Glomerular visceral epithelial cell (primary cell): ENCODE data around the gene SDS.

Experiments used
- DNase-seq: peaks from one replicate; pipeline ENCODE4 v3.0.0-alpha.2; 2016; ENCODE audit errors: extremely low spot score

Gene SDS, protein sequence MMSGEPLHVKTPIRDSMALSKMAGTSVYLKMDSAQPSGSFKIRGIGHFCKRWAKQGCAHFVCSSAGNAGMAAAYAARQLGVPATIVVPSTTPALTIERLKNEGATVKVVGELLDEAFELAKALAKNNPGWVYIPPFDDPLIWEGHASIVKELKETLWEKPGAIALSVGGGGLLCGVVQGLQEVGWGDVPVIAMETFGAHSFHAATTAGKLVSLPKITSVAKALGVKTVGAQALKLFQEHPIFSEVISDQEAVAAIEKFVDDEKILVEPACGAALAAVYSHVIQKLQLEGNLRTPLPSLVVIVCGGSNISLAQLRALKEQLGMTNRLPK

DNA sequence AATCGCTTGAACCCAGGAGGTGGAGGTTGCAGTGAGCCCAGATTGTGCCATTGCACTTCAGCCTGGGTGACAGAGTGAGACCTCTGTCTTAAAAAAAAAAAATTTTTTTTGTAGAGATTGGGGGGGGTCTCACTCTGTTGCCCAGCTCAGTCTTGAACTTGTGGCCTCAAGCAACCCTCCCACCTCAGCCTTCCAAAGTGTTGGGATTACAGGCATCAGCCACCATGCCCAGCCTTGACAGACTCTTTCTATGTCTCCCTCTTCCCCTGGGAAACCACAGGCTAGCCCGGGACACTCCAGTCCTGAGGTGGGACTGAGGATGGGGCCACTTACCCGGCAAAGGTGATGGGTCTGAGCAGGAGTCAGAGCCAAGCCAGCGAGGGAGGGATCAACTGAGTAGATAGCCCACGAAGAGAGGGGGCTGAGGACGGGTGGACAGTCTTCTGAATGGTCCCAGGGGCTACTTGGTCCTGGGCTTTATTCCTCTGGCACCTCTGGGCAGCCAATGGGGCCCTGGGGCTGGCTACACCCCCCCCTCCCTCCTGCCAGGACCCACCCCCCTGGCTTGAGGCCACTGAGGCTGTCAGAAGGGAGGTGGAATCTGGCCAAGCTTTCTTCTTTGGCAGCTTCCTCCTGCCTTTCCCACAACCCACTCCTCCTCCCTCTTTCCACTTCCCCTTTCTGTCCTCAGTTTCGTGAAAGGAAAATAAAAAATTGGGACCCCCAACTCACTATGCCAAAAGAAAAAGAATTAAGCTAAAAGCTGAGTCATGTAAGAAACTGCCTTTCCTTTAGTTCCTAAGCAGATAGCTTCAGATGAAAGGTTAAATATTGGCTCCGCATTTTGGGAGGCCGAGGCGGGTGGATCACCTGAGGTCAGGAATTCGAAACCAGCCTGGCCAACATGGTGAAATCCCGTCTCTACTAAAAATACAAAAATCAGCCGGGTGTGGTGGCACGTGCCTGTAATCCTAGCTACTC, at the start of gene SDS:
Gene SDS (minus strand): TSS at position 453 of the 981 bp plus-strand sequence. CDS start 4,179 bp downstream, outside the sequence.
- no peak for DNase-seq

DNA sequence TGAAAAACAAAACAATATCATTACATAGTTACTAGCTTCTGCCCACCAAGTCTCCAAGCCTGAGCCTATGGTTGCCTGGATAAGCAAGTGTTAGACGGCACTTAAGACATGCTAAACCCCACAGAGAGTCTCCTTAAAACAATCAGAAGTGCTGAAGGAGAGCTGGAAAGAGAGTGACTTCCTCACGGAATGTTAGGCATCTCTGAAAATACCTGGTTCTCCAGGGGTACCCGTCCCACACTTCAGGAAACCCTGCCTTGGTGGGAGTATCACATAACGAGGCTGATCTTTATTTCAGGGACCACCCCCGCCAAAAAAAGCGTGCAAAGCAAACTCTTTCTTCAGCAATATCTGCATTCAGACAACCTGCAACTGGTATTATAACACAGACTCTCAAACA, 49.6 kb upstream of the SDS start:
- DNase-seq, result no peak

DNA sequence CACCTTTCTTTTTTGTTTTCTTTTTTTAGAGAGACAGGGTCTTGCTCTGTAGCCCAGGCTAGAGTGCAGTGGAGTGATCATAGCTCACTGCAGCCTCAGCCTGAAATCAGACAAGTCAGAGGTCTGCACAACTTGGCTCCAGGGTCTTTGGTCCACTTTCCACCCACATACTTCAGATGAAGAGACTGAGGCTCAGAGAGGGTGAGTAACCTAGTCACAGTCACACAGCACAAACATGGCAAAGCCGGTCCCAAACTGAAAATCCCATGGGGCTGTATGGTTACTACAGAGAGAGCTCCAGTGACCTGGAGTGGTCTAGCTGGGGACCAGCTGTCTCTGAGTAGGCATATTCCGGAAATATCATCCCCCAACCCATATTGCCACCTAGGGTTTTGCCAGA, 48.8 kb upstream of the SDS start:
- DNase-seq, result no peak

DNA sequence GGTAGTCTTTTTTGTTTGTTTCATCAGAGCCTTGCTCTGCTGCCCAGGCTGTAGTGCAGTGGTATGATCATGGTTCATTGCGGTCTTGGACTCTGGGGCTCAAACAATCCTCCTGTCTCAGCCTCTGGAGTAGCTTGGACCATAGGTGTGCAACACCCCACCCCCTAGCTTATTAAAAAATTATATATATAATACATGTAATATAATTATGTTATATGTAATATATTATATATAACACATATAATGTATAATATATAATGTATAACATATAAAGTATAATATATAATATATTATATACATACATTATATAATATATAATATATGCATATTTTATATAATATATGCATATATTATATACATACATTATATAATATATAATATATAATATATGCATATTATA, 46.2 kb upstream of the SDS start:
- no peak for DNase-seq

DNA sequence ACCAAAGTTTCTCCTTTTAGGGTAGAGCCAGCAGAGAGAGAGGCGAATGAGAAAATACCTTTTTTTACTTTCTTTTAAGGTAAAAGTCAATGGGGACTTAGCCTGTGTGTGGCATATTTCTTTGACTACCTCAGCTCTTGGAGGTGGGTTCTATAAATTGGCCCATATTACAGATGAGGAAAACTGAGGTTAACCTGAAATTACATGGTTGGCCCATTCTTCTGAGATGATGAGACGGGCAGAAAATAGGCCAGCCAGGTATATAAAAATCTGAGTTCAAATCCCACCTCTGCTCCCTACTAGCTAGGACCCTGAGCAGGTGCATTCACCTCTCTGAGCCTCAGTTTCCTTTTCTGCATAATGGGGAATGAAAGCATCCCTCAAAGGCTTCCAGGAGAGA, 45.6 kb upstream of the SDS start:
- no peak for DNase-seq

DNA sequence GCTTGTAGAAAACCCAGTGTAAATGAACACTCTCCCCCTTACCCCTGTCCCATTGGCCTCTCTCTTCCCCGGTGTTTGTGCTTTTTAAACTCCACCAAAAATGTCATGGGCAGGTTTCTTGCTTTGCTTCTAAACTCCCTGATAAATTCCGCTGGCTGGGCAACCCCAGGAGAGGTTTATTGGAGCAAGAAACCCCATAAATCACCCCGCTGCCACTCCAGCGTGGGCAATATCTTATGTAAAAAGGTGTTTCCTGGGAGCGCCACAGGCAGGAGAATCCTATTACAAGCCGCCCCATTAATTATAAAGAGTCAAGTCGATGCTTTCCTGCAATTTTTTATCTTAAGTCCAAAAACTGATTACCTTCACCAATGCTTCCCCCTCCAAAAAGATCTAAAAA, 45.2 kb upstream of the SDS start:
- DNase-seq, result no peak

DNA sequence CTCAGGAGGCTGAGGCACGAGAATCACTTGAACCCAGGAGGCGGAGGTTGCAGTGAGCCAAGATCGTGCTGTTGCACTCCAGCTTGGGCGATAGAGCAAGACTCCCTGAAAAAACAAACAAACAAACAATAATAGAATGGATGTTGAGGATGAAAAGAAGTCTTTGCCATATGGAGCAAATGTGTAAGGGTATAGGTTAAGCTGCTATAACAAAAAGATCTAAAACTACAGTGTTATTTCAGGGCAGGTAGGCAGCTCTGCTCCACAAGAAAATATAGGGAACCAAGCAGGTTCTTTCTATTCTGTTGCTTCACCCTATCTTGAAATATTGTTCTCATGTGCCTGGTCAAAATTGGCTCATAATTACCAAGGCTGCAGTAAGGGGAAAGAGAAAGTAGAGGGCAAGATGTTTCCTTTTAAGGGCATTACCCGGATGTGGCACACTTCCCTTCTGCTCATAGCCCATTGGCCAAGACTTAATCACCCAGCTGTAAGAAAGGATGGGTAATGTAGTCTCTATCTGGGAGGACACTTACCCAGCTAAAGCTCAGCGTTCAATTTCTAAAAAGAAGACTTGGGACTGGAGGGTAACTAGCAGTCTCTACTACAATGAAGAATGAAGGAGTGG, 42.0 kb upstream of the SDS start:
- no peak for DNase-seq

DNA sequence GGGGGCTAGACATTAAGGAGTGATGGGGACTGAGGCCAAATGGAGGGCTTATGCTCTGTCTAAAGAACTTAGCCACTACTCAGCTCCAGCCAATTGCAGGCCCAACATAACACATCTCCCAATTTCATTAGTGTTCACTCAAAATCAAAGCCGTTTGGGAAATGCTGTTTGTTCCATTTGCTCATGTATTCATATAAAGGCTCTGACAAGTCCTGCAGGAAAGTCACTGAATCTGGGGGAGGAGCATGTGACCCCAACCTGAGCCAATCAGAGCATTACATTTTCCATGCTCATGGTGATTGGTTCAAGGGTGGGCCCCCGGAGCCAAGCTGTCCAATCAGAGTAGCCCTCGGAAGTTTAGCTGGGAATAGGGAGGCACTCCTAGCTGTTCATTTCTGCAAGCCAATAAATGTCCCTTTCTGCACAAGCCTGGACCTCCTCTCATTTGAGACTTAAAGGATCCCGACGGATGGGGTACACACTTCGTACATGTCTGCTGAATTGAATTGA, 39.4 kb upstream of the SDS start:
- no peak for DNase-seq

DNA sequence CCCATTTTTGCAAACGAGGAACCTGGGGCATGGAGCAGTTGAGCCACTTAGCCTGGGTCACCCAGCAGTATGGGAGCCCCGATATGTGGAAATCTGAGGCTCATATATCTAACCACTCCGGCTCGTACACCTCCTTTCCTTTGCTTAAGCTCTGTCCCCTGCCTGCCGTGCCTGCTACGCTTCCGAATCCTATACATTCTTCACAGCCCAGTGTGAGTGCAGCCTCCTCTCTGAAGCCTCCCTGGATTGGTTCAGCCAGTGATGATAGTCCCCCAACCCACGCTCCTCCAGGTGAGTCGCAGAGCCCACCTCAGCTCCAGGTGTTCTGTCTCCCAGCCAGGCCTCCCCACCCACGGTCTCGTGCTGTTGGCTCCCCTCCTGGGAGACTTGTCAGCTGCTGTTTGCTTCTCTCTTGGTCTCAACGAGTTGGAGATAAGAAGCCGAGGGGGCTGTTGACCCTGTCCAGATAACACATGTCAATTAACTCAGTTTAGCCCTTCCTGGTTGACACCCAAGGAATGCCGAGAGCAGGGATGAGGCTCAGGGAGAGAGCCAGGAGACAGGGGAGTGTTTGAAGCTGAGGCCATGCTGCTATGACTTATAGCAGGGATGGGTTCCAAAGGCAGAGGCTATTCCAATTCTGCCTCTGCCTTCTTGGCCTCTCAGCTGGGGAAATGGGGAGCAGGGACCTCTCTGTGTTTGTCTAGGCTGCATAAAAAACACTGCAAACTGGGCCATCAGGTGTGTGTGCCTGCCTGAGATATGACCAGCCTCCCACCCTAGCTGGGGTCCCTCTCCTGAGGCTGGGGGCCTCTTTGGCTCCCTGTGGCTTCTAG, 37.5 kb upstream of the SDS start:
- no peak for DNase-seq

DNA sequence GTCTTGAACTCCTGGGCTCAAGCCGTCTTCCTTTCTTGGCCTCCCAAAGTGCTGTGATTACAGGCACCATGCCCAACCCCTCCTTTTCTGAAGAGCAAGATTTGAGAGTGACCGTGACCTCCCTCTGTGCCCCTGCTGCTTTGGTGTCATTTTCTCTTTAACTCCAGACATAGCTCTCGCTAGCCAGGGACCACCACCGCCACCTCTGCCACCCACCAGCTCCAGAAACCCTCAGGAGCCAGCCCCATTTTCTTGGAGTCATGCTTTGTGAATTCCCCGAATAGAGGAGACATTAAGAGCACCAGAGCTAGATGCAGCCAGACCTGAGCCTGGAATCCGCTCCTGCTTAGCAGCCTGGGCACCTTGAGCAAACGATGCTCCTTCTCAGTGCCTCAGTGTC, 36.6 kb upstream of the SDS start:
- no peak for DNase-seq

DNA sequence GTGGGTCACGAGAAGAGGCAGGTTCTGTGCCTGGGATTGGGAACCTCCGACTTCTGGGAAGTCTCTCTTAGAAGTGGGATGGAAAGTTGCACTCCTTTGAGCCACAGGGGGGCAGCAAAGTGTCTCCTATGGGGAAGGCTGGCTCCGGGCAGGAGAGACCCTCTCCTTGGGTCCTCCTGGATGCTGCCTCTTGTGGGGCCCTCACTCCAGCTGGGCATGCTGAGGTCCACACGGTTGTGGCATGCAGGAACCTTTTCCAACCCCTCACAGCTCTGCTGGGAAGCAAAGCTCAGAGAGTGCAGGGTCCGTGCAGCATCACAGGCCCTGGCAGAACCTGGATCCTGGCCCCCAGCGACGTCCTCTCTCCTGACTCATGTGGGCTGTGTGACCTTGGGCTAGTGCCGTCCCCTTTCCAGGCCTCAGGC, 35.9 kb upstream of the SDS start:
- DNase-seq, result no peak

DNA sequence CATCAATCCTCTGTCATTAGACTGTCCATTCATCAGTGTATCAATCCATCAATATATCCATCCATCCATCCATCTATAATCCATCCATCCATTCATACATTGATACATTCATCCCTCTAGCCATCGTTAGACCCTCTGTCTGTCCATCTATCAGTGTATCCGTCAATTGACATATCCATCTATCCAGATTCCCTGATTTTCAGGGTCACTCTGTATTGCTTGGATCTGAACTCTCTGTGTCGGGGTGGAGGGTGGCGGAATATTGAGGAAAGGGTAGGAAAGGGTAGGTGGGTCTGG, 35.6 kb upstream of the SDS start:
- no peak for DNase-seq

DNA sequence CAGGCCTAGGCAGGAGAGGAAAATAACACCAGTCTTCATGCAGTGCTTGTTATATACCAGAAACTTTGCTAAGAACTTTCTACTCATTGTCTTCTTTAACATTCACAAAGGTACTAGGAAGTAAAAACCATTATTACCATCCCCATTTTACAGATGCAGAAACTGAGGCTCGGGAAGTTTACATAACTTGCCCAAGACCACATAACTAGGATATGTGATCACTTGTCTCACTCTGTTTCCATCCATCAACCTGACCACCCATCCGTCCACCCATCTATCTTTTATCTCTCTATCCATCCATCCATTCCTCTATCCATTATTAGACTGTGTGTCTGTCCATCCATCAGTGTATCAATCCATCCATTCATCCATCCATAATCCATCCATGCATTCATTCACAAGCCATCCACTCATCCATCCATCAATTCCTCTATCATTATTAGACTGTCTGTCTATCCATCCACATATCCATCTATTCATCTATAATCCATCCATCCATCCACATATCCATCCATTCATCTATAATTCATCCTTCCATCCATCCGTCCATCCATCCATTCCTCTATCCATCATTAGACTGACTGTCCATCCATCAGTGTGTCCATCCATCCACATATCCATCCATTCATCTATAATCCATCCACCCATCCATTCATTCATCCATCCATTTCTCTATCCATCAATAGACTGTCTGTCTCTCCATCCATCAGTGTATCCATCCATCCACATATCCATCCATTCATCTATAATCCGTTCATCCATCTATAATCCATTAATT, 35.0 kb upstream of the SDS start:
- DNase-seq, result no peak

DNA sequence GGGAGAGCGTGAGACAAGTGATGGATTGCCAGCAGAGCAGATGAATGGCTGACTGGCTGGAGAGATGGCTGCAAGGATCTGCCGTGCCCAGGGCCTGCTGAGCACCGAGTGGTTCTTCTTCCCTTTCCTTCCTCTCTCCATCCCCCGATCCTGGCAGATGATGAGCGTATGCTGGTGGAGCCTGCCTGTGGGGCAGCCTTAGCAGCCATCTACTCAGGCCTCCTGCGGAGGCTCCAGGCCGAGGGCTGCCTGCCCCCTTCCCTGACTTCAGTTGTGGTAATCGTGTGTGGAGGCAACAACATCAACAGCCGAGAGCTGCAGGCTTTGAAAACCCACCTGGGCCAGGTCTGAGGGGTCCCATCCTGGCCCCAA, 34.0 kb upstream of the SDS start:
- DNase-seq, result no peak

DNA sequence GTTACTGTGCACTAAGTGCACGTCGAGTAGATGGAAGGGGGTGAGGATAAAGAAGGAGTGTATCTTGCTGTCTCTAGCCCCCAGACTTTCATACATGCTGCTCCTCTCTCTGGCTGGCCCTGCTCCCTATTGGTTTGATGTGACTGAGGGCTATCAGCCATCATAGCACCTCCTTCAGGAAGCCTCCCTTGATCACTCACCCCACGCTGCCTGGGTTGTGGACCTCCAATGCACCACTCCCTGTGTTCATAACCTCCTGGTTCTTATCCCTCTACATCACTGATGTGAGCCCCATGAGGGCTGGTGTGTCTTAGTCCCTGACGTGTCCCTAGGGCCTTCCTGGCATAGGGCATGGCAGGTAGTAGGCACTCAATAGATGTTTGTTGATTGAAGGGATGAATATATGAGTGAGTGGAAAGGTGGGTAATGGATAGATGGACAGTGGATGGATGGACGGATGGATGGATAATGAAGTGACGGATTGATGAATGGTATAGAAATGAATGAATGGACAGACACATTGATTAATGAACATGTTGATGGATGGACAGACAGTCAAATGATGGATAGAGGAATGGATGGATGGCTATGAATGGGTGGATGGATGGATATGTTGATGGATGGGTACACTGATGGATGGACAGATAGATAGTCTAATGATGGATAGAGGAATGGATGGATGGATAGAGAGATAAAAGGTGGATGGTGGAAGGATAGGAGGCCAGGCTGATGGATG, 33.5 kb upstream of the SDS start:
- DNase-seq, result no peak

DNA sequence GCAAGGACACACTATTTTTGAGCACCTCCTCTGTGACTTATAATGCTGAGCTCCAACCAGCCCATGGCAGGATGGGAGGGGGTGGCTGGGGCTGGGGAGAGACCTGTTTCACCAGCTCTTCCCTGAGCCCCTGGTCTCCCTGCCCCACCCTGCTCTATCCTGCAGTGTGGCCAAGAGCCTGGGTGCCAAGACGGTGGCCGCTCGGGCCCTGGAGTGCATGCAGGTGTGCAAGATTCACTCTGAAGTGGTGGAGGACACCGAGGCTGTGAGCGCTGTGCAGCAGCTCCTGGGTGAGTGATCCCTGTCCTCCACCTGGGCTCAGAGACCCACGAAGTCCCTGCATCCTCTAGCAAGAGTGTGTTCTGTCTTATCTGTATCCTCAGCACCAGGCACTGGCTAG, 32.9 kb upstream of the SDS start:
- DNase-seq, result no peak

DNA sequence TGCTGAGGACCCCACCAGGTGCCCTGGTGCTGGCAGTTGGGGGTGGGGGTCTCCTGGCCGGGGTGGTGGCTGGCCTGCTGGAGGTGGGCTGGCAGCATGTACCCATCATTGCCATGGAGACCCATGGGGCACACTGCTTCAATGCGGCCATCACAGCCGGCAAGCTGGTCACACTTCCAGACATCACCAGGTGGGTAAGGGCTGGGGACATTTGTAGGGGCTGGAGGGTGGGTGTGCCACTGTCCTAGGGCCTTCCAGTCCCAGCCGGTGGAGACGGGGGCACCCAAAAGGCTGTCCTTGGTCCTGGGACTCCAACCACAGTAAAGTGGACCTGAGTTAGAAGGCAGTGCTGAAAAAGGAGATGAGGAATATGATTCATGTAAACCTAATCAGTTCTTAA, 31.7 kb upstream of the SDS start:
- no peak for DNase-seq

DNA sequence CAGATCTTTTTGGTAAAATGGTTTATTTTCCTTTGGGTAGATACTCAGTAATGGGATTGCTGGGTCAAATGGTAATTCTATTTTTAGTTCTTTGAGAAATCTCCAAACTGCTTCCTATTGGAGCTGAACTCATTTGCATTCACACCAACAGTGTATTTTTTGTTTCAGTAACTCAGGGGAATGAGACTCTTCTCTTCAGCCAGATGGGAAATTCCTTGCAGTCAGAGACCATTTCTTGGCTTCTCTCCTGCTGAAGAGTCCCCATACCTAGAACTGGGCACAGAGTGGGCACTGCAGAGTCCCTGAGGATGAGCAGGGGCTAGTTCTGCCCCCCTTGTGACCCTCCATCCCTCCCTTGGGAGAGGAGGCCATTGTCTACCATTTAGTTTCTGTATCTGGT, 29.3 kb upstream of the SDS start:
- DNase-seq, result no peak

DNA sequence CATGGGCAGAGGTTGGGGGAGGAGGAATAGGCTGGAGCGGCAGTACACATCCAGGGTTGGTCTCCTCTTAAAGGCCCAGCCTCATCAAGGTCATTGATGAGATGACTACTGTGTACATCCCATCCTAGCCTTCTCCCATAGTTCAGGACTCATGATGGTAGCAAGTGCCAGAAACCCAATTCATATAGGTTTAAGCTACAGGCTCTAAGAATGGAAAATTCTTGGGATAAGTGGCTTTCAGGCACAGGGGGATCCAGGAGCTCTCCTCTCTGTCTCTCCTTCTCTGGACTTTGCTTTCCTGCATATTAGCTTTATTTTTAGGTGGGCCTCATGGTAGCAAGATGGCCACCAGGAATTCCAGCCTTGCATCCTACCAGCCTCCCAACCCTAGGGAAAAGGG, 24.8 kb upstream of the SDS start:
- no peak for DNase-seq

DNA sequence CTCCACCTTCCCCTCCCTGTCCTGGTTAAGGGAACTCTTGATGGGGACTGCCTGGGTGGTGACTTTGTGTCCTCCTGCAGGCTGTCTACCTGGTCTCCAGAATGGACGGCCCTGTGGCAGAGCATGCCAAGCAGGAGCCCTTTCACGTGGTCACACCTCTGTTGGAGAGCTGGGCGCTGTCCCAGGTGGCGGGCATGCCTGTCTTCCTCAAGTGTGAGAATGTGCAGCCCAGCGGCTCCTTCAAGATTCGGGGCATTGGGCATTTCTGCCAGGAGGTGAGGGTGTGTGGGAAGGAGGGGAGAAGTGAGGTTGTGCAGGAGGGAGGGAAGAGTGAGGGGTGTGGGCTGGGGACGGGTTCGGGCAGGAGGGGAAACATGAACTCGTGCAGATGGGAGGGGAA, 24.2 kb upstream of the SDS start:
- no peak for DNase-seq
